GM03348 (cell line): Measurements from ENCODE around the gene VPS37D.
"Not testable (repeated sequence)": the region's sequence is repeated elsewhere in the genome, so short reads cannot be mapped to it uniquely, and the experiment has no call there.

Source experiments
- DNase-seq: peaks from one replicate; pipeline ENCODE4 v3.0.0; 2012; ENCODE audit warnings: low spot score

Gene VPS37D

GRCh38 chr7:73646785-73647724 lies 20.6 kb upstream of the VPS37D start:
- no peak for DNase-seq

GRCh38 chr7:73647725-73648592 lies 19.7 kb upstream of the VPS37D start:
- peak; percentile 54 for DNase-seq

- no peak for DNase-seq
These were observed 18.9 kb upstream of the VPS37D start for GRCh38 chr7:73648593-73649332.

DNA sequence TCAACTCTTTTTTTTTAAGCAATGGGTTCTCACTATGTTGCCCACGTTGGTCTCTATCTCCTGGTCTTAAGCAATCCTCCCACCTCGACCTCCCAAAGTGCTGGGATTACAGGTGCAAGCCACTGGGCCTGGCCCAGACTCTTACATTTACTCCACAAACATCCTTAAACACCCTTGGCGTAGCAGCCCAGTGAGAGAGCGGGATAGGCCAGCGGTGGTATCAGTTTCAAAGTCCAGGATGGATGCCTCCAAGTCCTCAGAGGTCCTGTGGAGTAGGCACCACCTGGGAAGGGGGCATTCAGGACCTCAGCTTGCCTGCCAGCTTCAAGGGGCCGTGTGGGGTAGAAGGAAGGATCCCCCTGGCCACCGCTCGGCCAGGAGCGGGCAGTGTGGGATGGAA lies 18.1 kb upstream of the VPS37D start:
- no peak for DNase-seq

- DNase-seq, result no peak
These were observed 17.1 kb upstream of the VPS37D start for GRCh38 chr7:73650524-73650923.

DNA sequence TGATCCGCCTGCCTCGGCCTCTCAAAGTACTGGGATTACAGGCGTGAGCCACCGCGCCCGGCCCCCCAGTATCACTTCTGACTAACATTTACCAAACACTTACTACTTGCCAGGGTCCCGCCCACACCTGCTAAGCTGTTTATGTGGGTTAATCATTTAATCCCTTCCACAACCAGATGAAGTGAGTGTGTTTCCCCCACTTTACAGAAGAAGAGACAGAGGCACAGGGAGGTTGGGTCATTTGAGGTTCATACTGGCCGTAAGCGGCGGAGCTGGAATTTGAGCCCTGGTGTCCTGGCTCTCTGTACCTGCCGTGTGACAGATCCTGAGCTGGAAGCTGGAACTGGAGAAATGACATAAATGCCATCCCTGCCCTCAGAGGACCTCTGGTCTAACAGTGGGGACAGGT lies 15.1 kb upstream of the VPS37D start:
- DNase-seq, result no peak

DNA sequence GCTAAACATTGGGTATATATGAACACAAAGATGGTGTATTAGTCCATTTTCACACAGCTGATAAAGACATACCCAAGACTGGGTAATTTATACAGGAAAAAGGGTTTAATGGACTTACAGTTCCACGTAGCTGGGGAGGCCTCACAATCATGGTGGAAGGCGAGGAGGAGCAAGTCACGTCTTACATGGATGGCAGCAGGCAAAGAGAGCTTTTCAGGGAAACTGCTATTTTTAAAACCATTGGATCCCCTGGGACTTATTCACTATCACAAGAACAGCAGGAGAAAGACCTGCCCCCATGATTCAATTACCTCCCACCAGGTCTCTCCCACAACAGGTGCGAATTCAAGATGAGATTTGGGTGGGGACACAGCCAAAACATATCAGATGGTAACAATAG lies 12.3 kb upstream of the VPS37D start:
- not testable (repeated sequence) for DNase-seq

- no peak for DNase-seq
These were observed 7.6 kb upstream of the VPS37D start for GRCh38 chr7:73659983-73660382.

GRCh38 chr7:73660594-73660993 lies 7.0 kb upstream of the VPS37D start:
- not testable (repeated sequence) for DNase-seq

- DNase-seq, result no peak
These were observed 4.6 kb upstream of the VPS37D start for GRCh38 chr7:73663033-73663432.

- peak; percentile 47 for DNase-seq
These were observed 663 bp downstream of the VPS37D start for GRCh38 chr7:73668103-73668885.

GRCh38 chr7:73668886-73669230 lies 1.2 kb downstream of the VPS37D start:
- DNase-seq, result no peak

DNA sequence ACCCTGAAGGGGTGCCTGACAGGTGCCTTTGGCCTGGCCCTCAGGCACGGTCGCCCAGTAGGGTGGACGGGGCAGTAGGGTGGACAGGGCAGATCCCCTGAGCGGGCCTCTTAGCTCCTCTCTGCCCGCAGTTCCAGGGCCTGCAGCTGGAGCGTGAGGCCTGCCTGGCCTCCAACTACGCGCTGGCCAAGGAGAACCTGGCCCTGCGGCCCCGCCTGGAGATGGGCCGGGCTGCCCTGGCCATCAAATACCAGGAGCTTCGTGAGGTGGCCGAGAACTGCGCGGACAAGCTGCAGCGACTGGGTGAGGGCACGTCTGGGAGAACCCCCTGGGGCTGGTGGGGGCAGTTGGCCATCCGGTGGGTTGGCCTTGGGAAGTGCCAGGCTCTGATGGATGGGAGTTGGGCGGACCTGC lies 1.7 kb downstream of the VPS37D start:
- no peak for DNase-seq

- DNase-seq, result no peak
These were observed 2.3 kb downstream of the VPS37D start for GRCh38 chr7:73669858-73670385.

GRCh38 chr7:73671322-73671661 lies 3.7 kb downstream of the VPS37D start:
- no peak for DNase-seq

DNA sequence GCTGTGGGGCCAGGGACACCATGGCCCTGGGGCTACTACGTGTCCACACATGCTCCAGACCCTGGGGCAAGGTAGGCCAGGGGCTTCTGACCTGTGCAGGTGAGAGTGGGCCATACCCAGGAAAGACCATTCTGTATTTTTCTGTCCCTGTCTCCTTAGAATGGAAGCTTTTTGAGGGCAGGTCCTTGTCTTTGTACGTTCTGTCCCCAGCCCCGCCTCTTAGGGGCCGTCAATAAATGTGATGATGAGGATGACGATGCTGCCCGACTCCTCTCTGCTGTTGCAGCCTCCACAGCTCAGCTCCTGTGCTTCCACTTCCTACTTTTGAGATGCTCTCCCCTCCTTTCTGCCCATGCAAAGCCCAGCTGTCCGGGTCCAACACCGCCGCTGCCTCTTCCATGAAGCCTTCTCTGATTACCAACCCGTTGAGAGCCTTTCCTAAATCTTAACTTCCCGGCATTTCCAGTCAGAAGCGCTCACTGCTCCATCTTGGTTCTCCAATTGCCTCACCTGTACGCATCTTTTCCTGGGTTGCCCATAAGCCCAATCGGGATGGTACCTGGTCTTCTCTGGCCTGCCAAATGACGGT lies 4.3 kb downstream of the VPS37D start:
- DNase-seq, result no peak

DNA sequence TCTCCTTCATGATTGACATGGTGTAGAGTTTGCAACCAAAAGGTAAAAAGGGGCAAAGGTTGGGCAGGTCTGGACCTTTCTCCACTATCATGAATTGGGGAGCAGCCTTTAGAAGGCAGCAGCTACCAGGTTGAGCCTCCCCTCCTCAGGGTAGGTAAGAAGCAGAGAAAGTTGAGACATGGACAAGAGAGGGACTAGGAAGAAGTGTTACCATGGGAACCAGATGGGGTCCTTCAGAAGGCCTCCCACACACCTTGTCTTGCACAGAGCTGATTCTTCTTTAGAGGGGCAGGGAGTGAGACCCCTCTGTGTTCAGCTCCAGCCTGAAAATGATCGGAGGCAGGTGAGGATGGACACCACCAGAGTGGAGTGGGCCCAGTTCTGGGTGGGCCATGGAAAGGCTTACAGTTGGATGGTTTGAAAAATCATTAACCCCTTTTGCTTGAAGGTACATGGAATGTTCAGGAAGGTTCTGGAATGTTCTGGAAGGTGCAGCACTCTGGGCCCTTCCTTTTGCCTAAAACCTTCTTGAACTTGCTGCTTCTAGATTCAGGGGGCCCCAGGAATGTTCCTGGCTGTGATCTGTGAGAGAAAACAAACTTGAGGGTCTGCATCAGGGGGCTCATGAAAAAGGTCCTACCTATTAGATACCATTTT lies 7.0 kb downstream of the VPS37D start:
- no peak for DNase-seq

- not testable (repeated sequence) for DNase-seq
These were observed 8.4 kb downstream of the VPS37D start for GRCh38 chr7:73676062-73676461.

GRCh38 chr7:73678862-73679261 lies 11.2 kb downstream of the VPS37D start:
- no peak for DNase-seq

- no peak for DNase-seq
These were observed 12.1 kb downstream of the VPS37D start for GRCh38 chr7:73679709-73680108.
